Hepatocyte (in vitro differentiated cells): ENCODE measurements around the gene RIN2.

Experiments
- EZH2 ChIP-seq: fragments of 200-600 bp; sonication (generic); IDR thresholded peaks from 2 replicates; pipeline ENCODE4 v1.6.1; 2016; ENCODE audit warnings: antibody characterized with exemption, mild to moderate bottlenecking, borderline replicate concordance
- EZH2phosphoT487 ChIP-seq: fragments of 200-600 bp; sonication (generic); IDR thresholded peaks from one replicate; pipeline ENCODE4 v1.6.1; 2018; ENCODE audit warnings: antibody characterized with exemption, mild to moderate bottlenecking, low read depth, moderate library complexity; ENCODE audit not compliant: unreplicated experiment, severe bottlenecking
- TF ChIP-seq, protein P1 (sequence below): fragments of 200-600 bp; sonication (generic); IDR thresholded peaks from 2 replicates; pipeline ENCODE4 v1.5.1; 2016; ENCODE audit warnings: antibody characterized with exemption, mild to moderate bottlenecking; ENCODE audit not compliant: poor library complexity

DNA sequence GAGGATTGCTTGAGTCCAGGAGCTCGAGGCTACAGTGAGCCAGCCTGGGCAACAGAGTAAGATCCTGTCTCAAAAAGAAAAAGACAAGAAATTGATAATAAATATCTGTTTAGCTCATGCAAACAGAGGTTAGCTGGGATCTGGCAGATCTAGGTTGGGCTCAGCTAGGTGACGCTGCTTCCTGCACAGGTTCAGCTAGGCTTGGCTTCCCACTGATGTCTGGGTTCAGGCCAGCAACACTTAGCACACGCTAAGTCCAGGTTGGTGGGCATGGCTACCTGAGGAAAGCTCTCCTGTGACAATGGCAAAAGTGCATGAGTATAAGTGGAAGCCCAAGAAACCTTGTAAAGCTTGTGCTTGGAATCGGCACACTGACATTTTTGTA, 48.7 kb downstream of the RIN2 start:
- TF ChIP-seq, protein P1, sequence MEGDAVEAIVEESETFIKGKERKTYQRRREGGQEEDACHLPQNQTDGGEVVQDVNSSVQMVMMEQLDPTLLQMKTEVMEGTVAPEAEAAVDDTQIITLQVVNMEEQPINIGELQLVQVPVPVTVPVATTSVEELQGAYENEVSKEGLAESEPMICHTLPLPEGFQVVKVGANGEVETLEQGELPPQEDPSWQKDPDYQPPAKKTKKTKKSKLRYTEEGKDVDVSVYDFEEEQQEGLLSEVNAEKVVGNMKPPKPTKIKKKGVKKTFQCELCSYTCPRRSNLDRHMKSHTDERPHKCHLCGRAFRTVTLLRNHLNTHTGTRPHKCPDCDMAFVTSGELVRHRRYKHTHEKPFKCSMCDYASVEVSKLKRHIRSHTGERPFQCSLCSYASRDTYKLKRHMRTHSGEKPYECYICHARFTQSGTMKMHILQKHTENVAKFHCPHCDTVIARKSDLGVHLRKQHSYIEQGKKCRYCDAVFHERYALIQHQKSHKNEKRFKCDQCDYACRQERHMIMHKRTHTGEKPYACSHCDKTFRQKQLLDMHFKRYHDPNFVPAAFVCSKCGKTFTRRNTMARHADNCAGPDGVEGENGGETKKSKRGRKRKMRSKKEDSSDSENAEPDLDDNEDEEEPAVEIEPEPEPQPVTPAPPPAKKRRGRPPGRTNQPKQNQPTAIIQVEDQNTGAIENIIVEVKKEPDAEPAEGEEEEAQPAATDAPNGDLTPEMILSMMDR, result no peak
- TF ChIP-seq EZH2phosphoT487, result no peak
- no peak for TF ChIP-seq EZH2
